GM12878 (cell line): ENCODE results near the gene FNDC3B. TPM values are rescaled to one million over a fixed set of nuclear protein-coding genes. Genes with fewer than 3 reads are reported as not detected.

ENCODE experiments used
- ATAC-seq: fragments of 200-7000 bp; cut with Tn5 transposase; 3 replicates; pipeline ENCODE4 v1.9.1; 2020; ENCODE audit warnings: mild to moderate bottlenecking, moderate library complexity
- BruUV-seq: library from RNA; stranded (reverse); fragments of 400-500 nt; replicated peaks from 2 replicates; lab custom pipeline; 2021; lab: Mats Ljungman, UMichigan
- CTCF ChIA-PET: fragments of 300-600 bp; sonication (Branson Sonifier 250); formaldehyde crosslinking; extraction: SDS; loops from one replicate; lab custom pipeline; 2021; ENCODE audit warnings: inconsistent platforms; lab: Yijun Ruan, JAX
- POLR2A ChIA-PET: fragments of 350-600 bp; formaldehyde crosslinking; extraction: SDS; loops from one replicate; lab custom pipeline; 2021; ENCODE audit warnings: inconsistent platforms; lab: Charles Lee
- RAD21 ChIA-PET: fragments of 300-600 bp; sonication (Branson Sonifier 250); formaldehyde crosslinking; loops from one replicate; lab custom pipeline; 2023; ENCODE audit warnings: antibody characterized with exemption; ENCODE audit not compliant: unreplicated experiment; lab: Charles Lee
- SMC1A ChIA-PET: fragments of 300-600 bp; sonication (Branson Sonifier 250); formaldehyde crosslinking; loops from one replicate; lab custom pipeline; 2023; ENCODE audit not compliant: unreplicated experiment, uncharacterized antibody; lab: Charles Lee
- DNase-seq: peaks from one replicate; pipeline ENCODE4 v3.0.0-alpha.2; 2011; ENCODE audit warnings: low read depth, low spot score
- FAIRE-seq: peaks from 3 replicates; lab custom pipeline; 2011; peaks lifted over from hg19 to GRCh38; lab: Jason Lieb, UNC
- H2AFZ ChIP-seq: 2 replicates; pipeline ENCODE4 v1.6.0; 2011; ENCODE audit warnings: low read depth, low read length, control low read depth; ENCODE audit not compliant: control insufficient read depth
- H3K27ac ChIP-seq: 2 replicates; pipeline ENCODE4 v1.5.1; 2011; ENCODE audit warnings: control low read depth; ENCODE audit not compliant: control insufficient read depth, insufficient read depth
- H3K27me3 ChIP-seq, 2 experiments: replicated peaks in 1 of 2; 2 replicates each; pipeline versions ENCODE4 v1.6.0 to v1.6.1; 2011; ENCODE audit warnings: low read length in 1 of 2; ENCODE audit not compliant: control insufficient read depth in 2 of 2, insufficient read depth in 2 of 2
- H3K36me3 ChIP-seq, 2 experiments: 2 replicates each; pipeline ENCODE4 v1.5.1; 2011; ENCODE audit warnings: low read length in 1 of 2; ENCODE audit not compliant: control insufficient read depth in 2 of 2, insufficient read depth in 2 of 2
- H3K4me1 ChIP-seq: 2 replicates; pipeline ENCODE4 v1.6.1; 2011; ENCODE audit warnings: mild to moderate bottlenecking, low read length, moderate library complexity, mixed read lengths; ENCODE audit not compliant: control insufficient read depth, insufficient read depth
- H3K4me2 ChIP-seq: 2 replicates; pipeline ENCODE4 v1.6.0; 2011; ENCODE audit warnings: control low read depth; ENCODE audit not compliant: control insufficient read depth, insufficient read depth
- H3K4me3 ChIP-seq: fragments of 200-600 bp; sonication (generic); 2 replicates; pipeline ENCODE4 v1.5.1; 2016
- H3K79me2 ChIP-seq: 2 replicates; pipeline ENCODE4 v1.6.0; 2011; ENCODE audit warnings: low read length; ENCODE audit not compliant: control insufficient read depth, insufficient read depth
- H3K9ac ChIP-seq: 2 replicates; pipeline ENCODE4 v1.8.0; 2011; ENCODE audit warnings: low read length, control low read depth, mixed read lengths; ENCODE audit not compliant: control insufficient read depth, insufficient read depth
- H3K9me3 ChIP-seq: replicated peaks from 3 replicates; pipeline ENCODE4 v1.5.1; 2011; ENCODE audit warnings: mild to moderate bottlenecking, low read length; ENCODE audit not compliant: control insufficient read depth, insufficient read depth
- H4K20me1 ChIP-seq: 2 replicates; pipeline ENCODE4 v1.6.0; 2011; ENCODE audit not compliant: control insufficient read depth, insufficient read depth
- ATF7 ChIP-seq: fragments of 450-650 bp; IDR thresholded peaks from 2 replicates; pipeline ENCODE4 v1.6.1; 2016; ENCODE audit warnings: low read depth, mild to moderate bottlenecking
- BACH1 ChIP-seq: fragments of 450-650 bp; IDR thresholded peaks from 2 replicates; pipeline ENCODE4 v1.6.1; 2017; ENCODE audit warnings: mild to moderate bottlenecking, borderline replicate concordance
- BHLHE40 ChIP-seq, 2 experiments: fragments of 450-650 bp in 1 of 2; IDR thresholded peaks; 2 replicates each; pipeline ENCODE4 v1.6.1; 2011 to 2017; ENCODE audit warnings: low read depth in 2 of 2, borderline replicate concordance in 1 of 2, improper control_type of control experiment in 1 of 2, low read length in 1 of 2, mild to moderate bottlenecking in 1 of 2
- CBFB ChIP-seq: IDR thresholded peaks from 2 replicates; pipeline ENCODE4 v1.6.1; 2016; ENCODE audit warnings: antibody characterized with exemption, low read depth
- CHD2 ChIP-seq: IDR thresholded peaks from 2 replicates; pipeline ENCODE4 v1.6.1; 2011; ENCODE audit warnings: low read depth, low read length, improper control_type of control experiment, borderline replicate concordance
- CUX1 ChIP-seq: IDR thresholded peaks from 2 replicates; pipeline ENCODE4 v1.6.1; 2012; ENCODE audit warnings: improper control_type of control experiment, low read depth, low read length; ENCODE audit not compliant: insufficient replicate concordance
- DPF2 ChIP-seq: fragments of 450-650 bp; IDR thresholded peaks from 2 replicates; pipeline ENCODE4 v1.6.1; 2017; ENCODE audit warnings: mild to moderate bottlenecking
- ESRRA ChIP-seq: IDR thresholded peaks from 2 replicates; pipeline ENCODE4 v1.6.1; 2012; ENCODE audit warnings: mild to moderate bottlenecking, low read length, improper control_type of control experiment
- IRF5 ChIP-seq: fragments of 450-650 bp; IDR thresholded peaks from 2 replicates; pipeline ENCODE4 v1.6.1; 2017; ENCODE audit warnings: borderline replicate concordance
- JUNB ChIP-seq: IDR thresholded peaks from 2 replicates; pipeline ENCODE4 v1.6.1; 2016; ENCODE audit warnings: antibody characterized with exemption, mild to moderate bottlenecking
- NBN ChIP-seq: fragments of 450-650 bp; IDR thresholded peaks from 2 replicates; pipeline ENCODE4 v1.6.1; 2016
- NR2C1 ChIP-seq: fragments of 450-650 bp; IDR thresholded peaks from 2 replicates; pipeline ENCODE4 v1.6.1; 2017; ENCODE audit warnings: antibody characterized with exemption, mild to moderate bottlenecking, moderate library complexity
- POLR2A ChIP-seq: IDR thresholded peaks from 2 replicates; pipeline ENCODE4 v1.6.1; 2011; ENCODE audit warnings: low read depth, mild to moderate bottlenecking, low read length
- POLR2AphosphoS5 ChIP-seq: IDR thresholded peaks from 2 replicates; pipeline ENCODE4 v1.6.1; 2011; ENCODE audit warnings: mild to moderate bottlenecking, low read length, inconsistent platforms
- RFX5 ChIP-seq: IDR thresholded peaks from 2 replicates; pipeline ENCODE4 v1.6.1; 2011; ENCODE audit warnings: low read depth, low read length, improper control_type of control experiment
- ZNF24 ChIP-seq: fragments of 450-650 bp; IDR thresholded peaks from 2 replicates; pipeline ENCODE4 v1.6.1; 2017; ENCODE audit warnings: antibody characterized with exemption, mild to moderate bottlenecking
- ZSCAN29 ChIP-seq: fragments of 450-650 bp; IDR thresholded peaks from 2 replicates; pipeline ENCODE4 v1.6.1; 2017; ENCODE audit warnings: mild to moderate bottlenecking, moderate library complexity
- WGBS: methylation state at CpG from one replicate; pipeline ENCODE4 v1.1.6; 2016; ENCODE audit warnings: low lambda C conversion rate; ENCODE audit not compliant: insufficient replicate concordance, insufficient coverage; ENCODE audit errors: missing lambda C conversion rate; 5-methylcytosine and 5-hydroxymethylcytosine counted together
- in situ Hi-C: fragments of 300-500 bp; cut with MboI; formaldehyde crosslinking; loops from 9 replicates; pipeline ENCODE4 v1.14.3; 2018; ENCODE audit warnings: mixed read lengths
- intact Hi-C: fragments of 100-400 bp; cut with micrococcal nuclease; formaldehyde crosslinking; loops from one replicate; pipeline ENCODE4 v1.14.2; 2022; ENCODE audit not compliant: unreplicated experiment
- polyA plus RNA-seq, 11 experiments: library from polyadenylated mRNA; depleted of rRNA in 4 of 11; unstranded in 6 of 11; stranded (reverse) in 5 of 11; fragments of >200 nt; fragmentation: Nextera tagmentation in 4 of 11; fragmentation: Illumina TruSeq in 1 of 11; extraction: Ambion mirVana in 4 of 11; extraction: Trizol in 1 of 11; gene quantifications; 1 replicate in 1 of 11; 2 replicates in 10 of 11; pipeline versions ENCODE4 v1.2.1 to v1.2.3, GENCODE V29; 2011 to 2016; ENCODE audit warnings: inconsistent platforms in 2 of 11, missing spikeins in 2 of 11, low read depth in 1 of 11
- total RNA-seq, 4 experiments: library from RNA; depleted of rRNA in 3 of 4; stranded (reverse); fragments of >200 nt in 3 of 4; fragmentation: Illumina TruSeq in 1 of 4; extraction: Trizol in 1 of 4; gene quantifications; 2 replicates each; pipeline versions ENCODE4 v1.2.1 to v1.2.3, GENCODE V29; 2013 to 2021

Gene FNDC3B
- total and polyA plus RNA-seq, 10 of the 15 experiments (the other 5 are each of a cell fraction or from before 2014, with no cell fraction given): 7.9 to 35.0 (median 18.5) TPM

- Histone ChIP-seq H3K27ac (no peak overlapping the region), H3K4me2 (no peak overlapping the region), H3K9ac (no peak overlapping the region), H3K4me1 (peaks cover 20% of the 10 kb centered on the region), H3K79me2 (peaks cover 10% of the 10 kb centered on the region), H4K20me1 (no peaks in the 10 kb centered on the region), H3K9me3 (no peaks in the 10 kb centered on the region; the same call in 2 of the 3 replicates), H3K4me3 (no peak overlapping the region), H3K27me3 (no peaks in the 10 kb centered on the region), H3K36me3 (peaks cover 3 to 5% of the 10 kb centered on the region in 2 experiments; a peak in 3 of 4 replicates), H2AFZ (no peak overlapping the region)
- ChIA-PET POLR2A (interaction anchor here (0.6 to 0.8 kb wide), 2 partner anchors 12 to 1982 kb away, joined by 3 read pairs; no protein-coding TSS in a partner anchor), CTCF (interaction anchor here (0.6 to 1.7 kb wide), 7 partner anchors 11 to 302 kb away, joined by 3 to 6 read pairs (median 4); no protein-coding TSS in a partner anchor), SMC1A (interaction anchor here (1.0 to 12.5 kb wide), 7 partner anchors 10 to 90 kb away, joined by 3 to 107 read pairs (median 6); no protein-coding TSS in a partner anchor), RAD21 (interaction anchor here (1.5 to 7.9 kb wide), 2 partner anchors 19 to 300 kb away, joined by 3 to 71 read pairs; no protein-coding TSS in a partner anchor)
- TF ChIP-seq POLR2A: no peak
- TF ChIP-seq JUNB: no peak
- no peak for TF ChIP-seq POLR2AphosphoS5
- no peak for TF ChIP-seq CBFB
- TF ChIP-seq CHD2: no peak
- no peak for TF ChIP-seq ESRRA
- TF ChIP-seq BHLHE40 (IDR thresholded peaks at IDR 0.05; ENCODE audit: borderline replicate concordance in 1 of 2, low read depth in 2 of 2, low read length in 1 of 2): no peak
- TF ChIP-seq ATF7: no peak
- no peak for TF ChIP-seq RFX5
- TF ChIP-seq ZSCAN29: no peak
- no peak for TF ChIP-seq IRF5
- no peak for TF ChIP-seq NBN
- TF ChIP-seq BACH1: no peak
- no peak for TF ChIP-seq DPF2
- TF ChIP-seq ZNF24: no peak
- no peak for TF ChIP-seq NR2C1
- TF ChIP-seq CUX1: no peak
- intact Hi-C loops (no loop called here), in situ Hi-C loops (no loop called here)
- 95% methylated on average over 9 of the region's 9 CpGs for WGBS
- BruUV-seq: no TSS peak
- DNase-seq: no peak
- FAIRE-seq: no peak
- no peak for ATAC-seq
These were observed 89.5 kb downstream of the FNDC3B start for GRCh38 chr3:172128858-172129257.
